BE2C (cell line): ENCODE data around the gene AMFR.
A peak's percentile ranks its signal among the peaks of the same experiment; 100 is the strongest.

ENCODE experiments used
- DNase-seq: peaks from one replicate; pipeline ENCODE4 v3.0.0-alpha.2; 2020
- H3K27me3 ChIP-seq: fragments of 250-450 bp; sonication (Bioruptor Pico); 2 replicates; pipeline ENCODE4 v1.5.1; 2020; ENCODE audit warnings: mild to moderate bottlenecking
- H3K36me3 ChIP-seq: fragments of 250-450 bp; sonication (Bioruptor Pico); 2 replicates; pipeline ENCODE4 v1.5.1; 2020; ENCODE audit warnings: mild to moderate bottlenecking
- H3K4me1 ChIP-seq: fragments of 250-450 bp; sonication (Bioruptor Pico); 2 replicates; pipeline ENCODE4 v1.5.1; 2020
- H3K4me3 ChIP-seq: 2 replicates; pipeline ENCODE4 v1.5.1; 2011; ENCODE audit warnings: low read depth, low read length
- H3K9me3 ChIP-seq: fragments of 250-450 bp; sonication (Bioruptor Pico); 2 replicates; pipeline ENCODE4 v1.5.1; 2020
- TF ChIP-seq, protein P1 (sequence below): IDR thresholded peaks from 2 replicates; pipeline ENCODE4 v1.5.1; 2012; ENCODE audit warnings: mild to moderate bottlenecking, low read depth, low read length

AMFR gene

DNA sequence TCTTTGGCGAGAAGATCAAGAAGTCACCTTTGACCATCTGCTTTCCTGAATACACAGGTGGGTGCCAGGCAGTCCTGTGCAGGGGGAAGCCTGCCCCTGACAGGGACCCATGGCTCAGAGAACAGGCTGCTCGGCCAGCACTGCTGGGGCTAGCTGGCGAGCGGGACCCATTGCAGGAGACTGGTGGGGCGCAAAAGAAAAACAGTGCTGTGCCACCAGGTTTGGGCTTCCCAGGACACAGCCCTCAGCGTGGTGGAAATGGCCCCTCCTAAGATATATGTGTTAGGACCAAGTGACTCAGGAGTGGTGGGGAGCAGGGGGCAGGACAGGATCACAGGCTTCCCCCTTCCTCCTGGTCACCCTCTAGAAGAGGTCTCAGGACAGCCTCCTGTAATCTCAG lies 73.9 kb downstream of the AMFR start:
- Histone ChIP-seq H3K27me3 (no peaks in the 10 kb centered on the region), H3K4me1 (peaks cover 7% of the 10 kb centered on the region; the same call in 1 of the 2 replicates), H3K9me3 (no peaks in the 10 kb centered on the region), H3K36me3 (peaks cover 37% of the 10 kb centered on the region), H3K4me3 (no peak overlapping the region)
- peak; percentile 8 for DNase-seq
- TF ChIP-seq, protein P1, sequence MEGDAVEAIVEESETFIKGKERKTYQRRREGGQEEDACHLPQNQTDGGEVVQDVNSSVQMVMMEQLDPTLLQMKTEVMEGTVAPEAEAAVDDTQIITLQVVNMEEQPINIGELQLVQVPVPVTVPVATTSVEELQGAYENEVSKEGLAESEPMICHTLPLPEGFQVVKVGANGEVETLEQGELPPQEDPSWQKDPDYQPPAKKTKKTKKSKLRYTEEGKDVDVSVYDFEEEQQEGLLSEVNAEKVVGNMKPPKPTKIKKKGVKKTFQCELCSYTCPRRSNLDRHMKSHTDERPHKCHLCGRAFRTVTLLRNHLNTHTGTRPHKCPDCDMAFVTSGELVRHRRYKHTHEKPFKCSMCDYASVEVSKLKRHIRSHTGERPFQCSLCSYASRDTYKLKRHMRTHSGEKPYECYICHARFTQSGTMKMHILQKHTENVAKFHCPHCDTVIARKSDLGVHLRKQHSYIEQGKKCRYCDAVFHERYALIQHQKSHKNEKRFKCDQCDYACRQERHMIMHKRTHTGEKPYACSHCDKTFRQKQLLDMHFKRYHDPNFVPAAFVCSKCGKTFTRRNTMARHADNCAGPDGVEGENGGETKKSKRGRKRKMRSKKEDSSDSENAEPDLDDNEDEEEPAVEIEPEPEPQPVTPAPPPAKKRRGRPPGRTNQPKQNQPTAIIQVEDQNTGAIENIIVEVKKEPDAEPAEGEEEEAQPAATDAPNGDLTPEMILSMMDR, result no peak

- DNase-seq, result peak; percentile 10
- Histone ChIP-seq H3K27me3 (no peaks in the 10 kb centered on the region), H3K4me3 (no peak overlapping the region), H3K4me1 (0 out of 2 replicates have a peak, but pooled peaks cover 3% of the 10 kb centered on the region), H3K9me3 (no peaks in the 10 kb centered on the region), H3K36me3 (peaks cover 44% of the 10 kb centered on the region)
- TF ChIP-seq, protein P1, result no peak
Measured at GRCh38 chr16:56350491-56351405, 74.6 kb downstream of the AMFR start.

DNA sequence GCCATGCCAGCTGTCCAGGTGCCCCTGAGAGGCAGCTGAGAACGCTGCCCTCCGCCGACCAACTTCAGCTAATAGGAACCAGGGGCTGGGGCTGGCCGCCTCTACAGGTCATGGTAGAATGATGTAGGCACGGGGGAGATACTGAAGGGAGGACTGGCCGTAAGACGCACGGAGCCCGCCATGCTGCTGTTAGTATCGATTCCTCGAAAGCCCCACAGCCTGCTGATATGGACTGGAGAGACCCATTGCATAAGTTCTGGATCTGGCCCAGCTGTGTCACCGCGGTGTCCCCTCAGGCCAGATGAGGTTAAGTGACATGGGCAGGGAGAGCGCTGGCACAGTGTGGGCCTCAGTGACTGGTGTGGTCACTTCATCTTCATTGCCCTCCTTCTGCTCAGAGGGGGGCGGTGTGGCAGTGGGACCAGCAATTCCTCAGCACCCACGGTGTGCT lies 75.6 kb downstream of the AMFR start:
- no peaks in the 10 kb centered on the region for H3K9me3 ChIP-seq
- peak; percentile 15 for DNase-seq
- 0 out of 2 replicates have a peak, but pooled peaks cover 3% of the 10 kb centered on the region for H3K4me1 ChIP-seq
- H3K4me3 ChIP-seq, result no peak overlapping the region
- TF ChIP-seq, protein P1, result no peak
- H3K36me3 ChIP-seq, result peaks cover 54% of the 10 kb centered on the region
- no peaks in the 10 kb centered on the region for H3K27me3 ChIP-seq

DNA sequence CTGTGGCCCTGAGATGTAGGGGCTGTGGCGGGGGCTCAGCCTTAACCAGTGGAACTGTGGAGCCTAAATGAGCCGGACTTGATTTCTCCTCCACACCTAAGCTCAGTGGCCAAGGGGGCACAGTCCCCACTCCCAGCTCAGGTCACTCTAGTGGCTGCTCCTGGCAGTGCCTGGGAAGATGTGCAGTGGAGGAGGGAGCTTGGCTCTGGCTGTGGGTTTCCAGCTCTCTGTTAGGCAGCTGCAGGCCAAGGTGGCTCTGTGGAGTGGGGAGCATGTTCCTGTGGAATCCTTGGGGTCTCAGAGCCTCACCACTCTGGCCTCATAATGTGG lies 76.3 kb downstream of the AMFR start:
- peaks cover 61% of the 10 kb centered on the region for H3K36me3 ChIP-seq
- H3K4me3 ChIP-seq, result no peak overlapping the region
- no peak for DNase-seq
- H3K4me1 ChIP-seq, result 0 out of 2 replicates have a peak, but pooled peaks cover 3% of the 10 kb centered on the region
- no peaks in the 10 kb centered on the region for H3K9me3 ChIP-seq
- no peaks in the 10 kb centered on the region for H3K27me3 ChIP-seq
- TF ChIP-seq, protein P1, result no peak

DNA sequence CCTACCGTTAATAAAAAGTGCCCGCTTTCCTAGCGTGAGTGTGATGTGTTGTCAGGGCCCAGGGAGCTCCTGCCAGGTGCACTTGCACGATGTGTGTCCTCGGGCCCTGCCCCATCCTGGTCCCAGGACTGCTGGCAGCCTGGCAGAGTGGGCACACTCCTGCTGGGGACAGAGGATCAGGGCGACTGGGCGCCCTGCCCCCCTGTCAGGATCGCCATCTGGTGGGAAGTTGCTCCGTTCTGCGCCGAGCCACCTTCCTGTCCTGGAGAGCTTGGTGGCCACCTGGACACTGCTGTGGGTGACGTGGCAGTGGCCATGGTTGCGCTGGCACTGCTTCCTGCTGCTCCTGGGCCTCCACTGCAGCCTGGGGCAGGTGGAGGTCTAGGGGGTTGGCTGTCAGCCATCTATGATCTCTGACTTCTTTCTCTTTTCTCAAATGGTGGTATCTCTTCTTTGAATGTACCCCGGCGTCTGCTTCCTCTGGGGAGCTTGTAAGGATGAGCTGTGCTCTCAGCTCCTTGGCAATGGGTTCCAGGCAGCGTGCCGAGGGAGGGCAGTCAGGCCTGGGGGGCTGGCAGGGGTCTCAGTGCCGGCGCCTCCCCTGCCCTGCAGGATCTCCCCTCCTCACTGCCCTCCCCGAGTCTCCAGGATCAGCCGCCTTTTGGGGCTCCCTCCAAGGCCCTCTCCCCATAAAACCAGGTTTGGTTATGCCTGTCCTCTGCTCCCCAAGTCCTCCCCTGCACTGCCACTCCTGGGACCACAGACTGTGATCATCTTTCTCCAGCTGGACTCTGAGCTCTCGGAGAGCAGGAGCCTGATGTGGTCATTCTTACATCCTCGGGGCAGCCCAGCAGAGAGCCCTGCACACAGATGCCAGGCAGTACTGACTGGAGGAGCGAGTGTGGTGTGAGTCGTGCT lies 76.9 kb downstream of the AMFR start:
- no peak for DNase-seq
- peaks cover 67% of the 10 kb centered on the region for H3K36me3 ChIP-seq
- TF ChIP-seq, protein P1, result no peak
- no peaks in the 10 kb centered on the region for H3K27me3 ChIP-seq
- 0 out of 2 replicates have a peak, but pooled peaks cover 3% of the 10 kb centered on the region for H3K4me1 ChIP-seq
- H3K9me3 ChIP-seq, result no peaks in the 10 kb centered on the region
- H3K4me3 ChIP-seq, result no peak overlapping the region
